H1 (cell line): ENCODE measurements around the gene MLEC. TPM values are rescaled to one million over a fixed set of nuclear protein-coding genes. Genes with fewer than 3 reads are reported as not detected.

Experiments used
- EP300 ChIP-seq, 2 experiments: IDR thresholded peaks; 1 replicate in 1 of 2; 2 replicates in 1 of 2; pipeline ENCODE4 v1.6.1; 2011 to 2012; ENCODE audit warnings: low read depth in 2 of 2, low read length in 2 of 2, mild to moderate bottlenecking in 2 of 2, borderline replicate concordance in 1 of 2, inconsistent platforms in 1 of 2, moderate library complexity in 1 of 2
- polyA plus RNA-seq, 7 experiments: library from polyadenylated mRNA; depleted of rRNA in 3 of 7; stranded (reverse) in 5 of 7; unstranded in 2 of 7; fragments of >200 nt in 5 of 7; fragments of 200-250 nt in 2 of 7; gene quantifications; 1 replicate in 5 of 7; 2 replicates in 1 of 7; 4 replicates in 1 of 7; pipeline versions ENCODE4 v1.2.1 to v1.2.3, GENCODE V29; 2011 to 2013; ENCODE audit warnings: missing spikeins in 2 of 7, mixed read lengths in 2 of 7
- total RNA-seq: library from RNA; stranded (reverse); fragmentation: NEBNext Ultra II Directional; extraction: Animal tissue kit (Norgen Biotek cat#: 25700); gene quantifications from 2 replicates; pipeline ENCODE4 v1.2.1, GENCODE V29; 2021

MLEC gene
- total and polyA plus RNA-seq, 2 of the 8 experiments (the other 6 are each of a cell fraction or from before 2014, with no cell fraction given) = 37.1 to 260 TPM

DNA sequence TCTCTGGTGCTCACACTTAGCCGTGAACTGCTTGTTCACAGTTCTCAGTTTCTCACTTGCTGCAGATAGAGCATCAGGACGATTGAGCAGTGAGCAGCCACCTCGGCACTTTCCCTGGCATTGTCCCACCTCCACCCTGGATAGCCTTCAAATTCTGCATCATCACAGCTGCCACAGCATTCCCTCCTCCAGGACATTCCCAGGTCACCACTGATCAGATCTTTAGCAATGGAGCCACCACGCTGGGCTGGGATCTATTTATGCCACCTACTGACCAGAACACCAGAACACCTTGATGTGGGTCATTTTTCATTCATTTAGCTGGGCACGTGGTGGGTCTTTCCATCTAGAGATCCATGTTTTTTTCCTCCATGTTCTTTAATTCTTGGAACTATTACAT is 62.3 kb downstream of the MLEC start (continued):
- TF ChIP-seq EP300 (IDR thresholded peaks at IDR 0.05; ENCODE audit: borderline replicate concordance in 1 of 2, low read depth in 2 of 2, low read length in 2 of 2) = no peak
